NCI-H128 (cell line): Measurements from ENCODE around the gene SHROOM4.

ENCODE experiments used
- DNase-seq: peaks from one replicate; lab custom pipeline; 2025; ENCODE audit not compliant: unreplicated experiment; lab: John Stamatoyannopoulos, UW

Gene SHROOM4

DNA sequence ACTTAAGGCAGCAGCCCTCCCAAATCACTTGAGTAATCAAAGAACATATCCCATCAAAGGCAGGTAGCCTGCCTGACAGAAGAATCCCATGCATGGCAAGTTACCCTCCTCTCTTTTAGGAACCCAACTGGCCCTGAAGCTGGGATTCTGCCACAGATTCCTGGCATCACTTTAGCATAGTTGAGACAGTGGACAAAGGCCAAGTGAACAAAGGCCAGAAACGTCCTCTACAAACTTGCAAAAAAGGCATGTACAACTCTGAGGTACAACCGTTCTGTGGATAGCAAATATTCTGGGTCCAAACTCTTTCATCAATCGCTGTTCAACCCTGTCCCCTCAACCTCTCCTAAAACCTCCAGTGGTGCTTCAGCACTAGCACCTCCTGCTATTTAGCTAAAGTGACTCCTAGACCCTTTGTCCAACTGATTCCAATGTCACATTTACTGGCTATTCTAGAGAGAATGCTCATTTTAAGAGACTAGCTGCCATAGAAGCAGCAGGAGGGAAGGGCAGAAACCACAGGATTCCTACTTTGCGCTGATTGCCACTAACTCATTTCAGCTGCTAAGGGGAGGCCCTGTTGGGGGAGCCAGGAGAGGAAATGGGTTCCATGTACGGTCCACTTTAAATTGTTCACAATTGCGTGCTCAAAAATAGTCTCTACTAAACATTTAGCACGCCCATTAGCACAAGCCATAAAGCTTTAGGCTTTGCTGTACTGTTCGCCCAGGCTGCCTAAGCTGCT lies 105.9 kb downstream of the SHROOM4 start:
- no peak for DNase-seq

DNA sequence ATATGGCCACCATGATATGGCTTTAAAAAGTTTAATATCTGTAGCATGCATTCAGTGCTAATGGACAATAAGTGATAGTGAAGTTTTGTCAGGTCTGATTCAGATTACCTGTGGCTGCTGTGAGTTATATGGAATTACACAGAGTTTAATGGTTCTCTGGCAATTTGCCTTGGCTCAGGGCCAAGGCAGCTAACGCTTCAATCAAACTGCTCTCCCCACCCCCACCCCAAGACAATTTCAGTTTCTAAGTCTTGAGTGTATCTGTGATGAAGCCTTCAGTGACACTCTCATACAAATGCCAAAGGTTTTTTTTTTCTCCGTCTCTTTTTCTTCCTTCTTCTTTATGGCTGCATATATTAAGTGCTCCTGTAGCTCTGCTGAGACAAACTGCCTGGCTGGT lies 106.6 kb downstream of the SHROOM4 start:
- no peak for DNase-seq

DNA sequence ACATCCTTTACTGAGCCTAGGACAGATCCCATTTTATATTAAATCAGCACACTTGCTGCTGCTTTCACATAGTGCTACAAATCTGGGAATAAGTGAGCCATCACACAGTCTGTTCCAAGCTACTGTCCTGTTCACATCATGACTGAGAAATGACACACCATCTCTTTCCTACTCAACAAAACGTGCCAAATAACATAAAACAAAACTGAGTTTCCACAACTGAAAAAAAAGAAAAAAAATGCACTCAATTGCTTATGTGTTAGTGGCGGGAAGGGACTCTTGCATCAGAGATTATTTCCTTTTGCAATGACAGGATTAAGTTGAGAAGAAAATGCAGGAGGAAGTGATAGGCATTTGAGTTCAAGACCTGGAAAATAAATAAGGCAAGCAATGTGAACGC lies 109.0 kb downstream of the SHROOM4 start:
- DNase-seq: no peak

GRCh38 chrX:50704360-50704759 lies 109.6 kb downstream of the SHROOM4 start:
- DNase-seq: no peak

DNA sequence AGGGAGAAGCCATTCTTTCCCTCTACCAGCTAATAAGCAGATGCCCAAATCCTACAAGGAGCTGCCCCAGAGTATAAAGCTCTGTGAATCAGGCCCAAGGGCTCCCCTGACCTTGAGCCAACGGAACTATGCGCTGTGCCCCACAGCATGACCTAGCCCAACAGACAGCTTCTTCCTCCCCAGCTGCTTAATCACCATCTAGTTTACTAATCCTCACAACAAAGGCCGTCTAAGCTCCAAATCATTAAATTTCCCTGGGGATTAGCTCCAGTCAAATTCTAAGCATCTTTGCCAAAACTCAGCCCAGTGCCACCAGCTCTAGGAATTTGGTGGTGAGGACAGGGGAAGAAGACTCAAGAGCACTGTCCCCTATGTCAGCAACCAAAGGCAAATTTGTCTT lies 113.1 kb downstream of the SHROOM4 start:
- no peak for DNase-seq

- no peak for DNase-seq
Measured at GRCh38 chrX:50698944-50699343, 115.0 kb downstream of the SHROOM4 start.

DNA sequence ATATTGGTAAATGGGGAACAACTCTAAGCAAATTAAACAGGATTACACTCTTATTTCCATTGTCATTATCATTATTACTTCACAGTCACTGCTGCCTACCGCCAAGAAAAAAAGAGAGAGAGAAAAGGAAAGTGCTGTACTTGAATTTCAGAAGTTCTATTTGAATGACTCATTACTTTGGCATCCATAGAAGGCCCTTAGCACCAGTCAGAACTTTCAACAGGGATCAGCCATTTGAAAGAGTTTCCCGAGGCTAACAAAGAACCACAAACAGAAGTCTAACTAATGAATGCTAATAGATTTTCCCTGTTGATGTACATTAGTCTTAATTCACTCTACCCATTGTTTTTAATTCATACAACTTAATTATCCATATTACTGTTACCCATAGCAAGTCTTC lies 116.3 kb downstream of the SHROOM4 start:
- DNase-seq: no peak

DNA sequence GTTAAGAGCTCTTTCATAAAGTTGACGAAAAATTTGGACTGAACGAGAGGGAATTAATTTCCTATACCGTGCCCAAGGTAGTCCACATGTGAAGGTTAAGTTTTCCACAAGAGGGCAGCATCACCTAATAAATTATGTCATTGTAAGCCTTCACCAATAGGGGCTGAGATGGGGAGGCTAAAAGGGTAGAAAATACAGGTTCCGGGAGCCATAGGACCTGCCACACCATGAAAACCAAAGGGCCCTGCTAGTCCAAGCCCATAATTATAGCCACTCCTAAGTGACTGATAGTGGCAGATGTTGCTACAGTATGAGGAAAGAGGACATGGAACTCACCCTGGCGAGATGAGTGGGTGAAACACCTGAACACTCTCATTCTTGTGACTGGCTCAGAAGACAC lies 122.2 kb downstream of the SHROOM4 start:
- DNase-seq: no peak

DNA sequence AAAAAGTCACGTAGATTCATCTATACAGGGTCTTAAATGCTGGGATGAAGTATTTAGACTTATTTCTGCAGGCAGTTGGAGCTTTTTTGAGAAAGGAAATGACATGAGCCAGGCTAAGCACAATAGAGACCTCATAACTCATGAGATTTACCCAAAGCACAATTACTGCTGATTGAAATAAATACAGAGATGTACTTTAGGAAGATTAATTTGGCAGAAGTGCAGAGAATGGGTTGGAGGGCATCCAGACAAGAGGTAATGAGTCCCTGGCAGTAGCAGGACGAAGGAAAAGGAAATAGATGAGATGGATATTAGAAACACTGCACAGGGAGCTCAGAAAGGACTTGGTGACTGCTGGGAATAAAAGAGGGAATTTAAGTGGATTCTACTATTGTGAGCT lies 129.1 kb downstream of the SHROOM4 start:
- DNase-seq: no peak

- no peak for DNase-seq
Measured at GRCh38 chrX:50680990-50681389, 133.0 kb downstream of the SHROOM4 start.

- DNase-seq: no peak
Measured at GRCh38 chrX:50677789-50678188, 136.2 kb downstream of the SHROOM4 start.

GRCh38 chrX:50671661-50672060 lies 142.3 kb downstream of the SHROOM4 start:
- DNase-seq: no peak

DNA sequence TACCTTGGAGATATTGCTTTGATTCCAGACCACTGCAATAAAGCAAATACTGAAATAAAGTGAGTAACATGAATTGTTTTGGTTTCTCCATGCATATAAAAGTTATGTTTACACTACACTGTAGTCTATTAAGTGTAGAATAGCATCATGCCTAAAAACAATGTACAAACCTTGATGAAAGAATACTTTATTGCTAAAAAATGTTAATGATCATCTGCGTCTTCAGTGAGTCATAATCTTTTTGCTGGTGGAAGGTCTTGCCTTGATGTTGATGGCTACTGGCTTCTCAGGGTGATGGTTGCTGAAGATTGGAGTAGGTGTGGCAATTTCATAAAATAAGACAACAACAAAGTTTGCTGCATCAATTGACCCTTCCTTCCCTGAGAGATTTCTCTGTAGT lies 145.1 kb downstream of the SHROOM4 start:
- no peak for DNase-seq

DNA sequence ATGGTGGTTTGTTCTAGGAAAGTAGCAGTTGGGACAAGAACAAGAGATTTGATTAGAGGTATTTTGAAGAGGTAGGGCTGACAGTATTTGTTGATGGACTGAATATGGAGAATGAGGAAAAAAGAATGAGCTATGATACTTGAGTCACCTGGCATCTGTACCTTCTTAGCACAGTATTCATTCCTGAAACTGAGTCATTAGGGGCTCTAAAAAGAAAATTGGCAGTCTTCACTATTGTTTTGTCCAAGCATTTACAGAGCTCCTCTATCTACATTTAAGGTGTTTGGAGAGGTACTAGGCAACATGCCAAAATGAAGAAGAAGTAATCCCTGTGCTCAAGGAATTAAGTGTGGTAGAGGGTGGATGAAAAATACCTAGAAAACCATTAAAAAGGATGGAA lies 165.8 kb downstream of the SHROOM4 start:
- no peak for DNase-seq

DNA sequence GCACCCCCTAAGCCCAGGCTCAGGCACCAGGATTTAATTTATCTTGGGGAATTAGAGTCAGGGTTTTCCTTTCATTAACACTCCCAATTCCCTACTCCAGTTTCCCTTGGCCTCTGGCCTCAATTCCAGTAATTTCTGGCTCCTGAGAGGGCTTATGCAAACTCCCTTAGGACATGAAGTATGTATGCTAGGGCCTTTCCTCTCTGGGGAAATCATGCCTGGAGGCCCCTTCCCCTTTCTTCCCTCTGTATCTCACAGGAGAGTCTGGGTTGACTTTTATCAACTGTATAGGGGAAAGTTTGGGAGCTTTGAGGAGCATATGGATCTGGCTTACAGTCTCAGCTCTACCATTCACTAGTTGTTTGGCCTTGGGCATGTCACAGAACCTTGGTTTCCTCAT lies 169.5 kb downstream of the SHROOM4 start:
- no peak for DNase-seq

DNA sequence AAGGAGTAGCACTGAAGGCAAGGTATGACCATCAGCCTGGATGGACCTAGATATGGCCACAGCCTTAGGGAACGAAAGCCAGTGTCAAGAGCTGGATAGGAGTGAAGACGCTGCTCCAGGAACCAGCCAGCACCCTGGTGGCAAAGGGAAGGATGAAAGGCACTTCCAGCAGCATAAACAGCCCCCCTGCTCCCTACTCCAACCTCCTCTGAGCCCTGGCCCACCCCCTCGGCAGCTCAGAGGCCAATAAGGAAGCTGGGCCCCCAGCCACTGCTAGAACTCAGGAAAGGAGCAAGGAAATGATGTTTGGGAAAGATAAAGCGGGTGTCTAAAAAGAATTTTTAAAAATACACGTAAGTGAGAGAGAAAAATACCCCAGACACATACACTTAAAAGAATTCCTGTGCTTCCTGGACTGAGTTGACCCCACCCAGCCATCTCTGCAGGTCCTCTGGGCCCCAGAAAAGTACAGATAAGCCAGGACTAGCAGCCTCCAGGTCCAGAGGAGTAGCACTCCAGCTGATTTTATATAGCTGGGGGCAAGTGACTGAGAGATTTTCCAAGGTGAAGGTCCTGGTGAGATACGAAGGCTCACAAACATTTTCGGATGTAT lies 170.4 kb downstream of the SHROOM4 start:
- DNase-seq: no peak

DNA sequence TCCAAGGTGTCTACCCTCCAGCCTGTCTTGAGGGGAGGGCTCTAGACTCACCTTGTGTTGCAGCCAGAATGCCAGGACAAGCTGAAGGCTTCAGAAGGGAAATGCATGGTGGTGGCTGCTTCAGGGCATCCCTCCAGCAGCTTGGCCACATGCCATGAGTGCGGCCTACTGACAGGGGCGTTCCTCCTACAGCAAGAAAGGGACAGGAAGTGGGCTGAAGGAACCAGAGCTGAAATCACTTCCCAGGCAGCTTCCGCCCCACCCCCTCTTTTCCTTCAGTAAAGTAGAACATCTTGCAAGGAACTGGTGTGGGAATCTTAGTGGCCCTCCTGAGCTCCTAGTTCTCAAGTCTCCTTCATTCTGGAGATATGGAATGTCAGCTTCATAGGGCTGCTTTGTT lies 175.9 kb downstream of the SHROOM4 start:
- no peak for DNase-seq

GRCh38 chrX:50635817-50636365 lies 178.1 kb downstream of the SHROOM4 start:
- DNase-seq: no peak

DNA sequence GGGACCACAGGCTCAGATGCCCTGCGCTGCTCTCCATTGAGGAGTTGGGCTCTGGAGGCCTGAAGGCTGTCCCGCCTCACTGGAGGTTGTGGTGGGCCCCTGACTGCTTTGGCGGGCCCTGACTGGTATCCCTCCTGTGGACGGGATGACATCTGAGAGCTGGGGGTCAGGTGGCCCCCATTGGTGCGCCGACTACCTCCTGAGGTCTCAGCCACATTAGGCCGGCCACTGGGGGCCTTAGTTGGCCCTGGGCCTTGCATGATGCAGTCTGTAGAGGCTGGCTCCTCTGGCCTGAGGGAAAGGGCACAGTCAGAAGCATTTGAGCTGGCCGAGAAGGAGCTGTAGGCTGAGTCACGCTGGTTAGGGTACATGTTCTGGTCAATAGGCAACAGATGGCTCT lies 178.8 kb downstream of the SHROOM4 start:
- DNase-seq: no peak

- DNase-seq: no peak
Measured at GRCh38 chrX:50629774-50630173, 184.2 kb downstream of the SHROOM4 start.

DNA sequence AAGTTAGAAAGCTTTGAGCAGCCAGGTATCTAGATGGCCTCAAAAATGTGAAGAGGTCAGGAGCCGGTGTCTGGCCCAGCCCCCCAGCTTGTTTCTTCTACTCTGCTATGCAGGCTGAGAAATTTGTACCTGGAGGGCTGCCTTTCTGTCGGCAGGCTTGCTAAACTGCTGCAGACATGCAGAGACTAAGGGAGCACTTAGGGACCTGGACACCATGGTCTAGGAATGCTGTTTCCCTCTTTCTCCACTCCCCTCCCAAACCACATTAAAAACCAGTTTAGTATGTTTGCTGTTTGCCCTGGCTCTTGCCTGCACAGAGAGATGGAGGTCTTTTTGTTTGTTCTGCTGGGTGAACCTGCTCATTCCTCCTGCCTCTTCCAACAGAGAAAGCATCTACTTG lies 186.3 kb downstream of the SHROOM4 start:
- no peak for DNase-seq

DNA sequence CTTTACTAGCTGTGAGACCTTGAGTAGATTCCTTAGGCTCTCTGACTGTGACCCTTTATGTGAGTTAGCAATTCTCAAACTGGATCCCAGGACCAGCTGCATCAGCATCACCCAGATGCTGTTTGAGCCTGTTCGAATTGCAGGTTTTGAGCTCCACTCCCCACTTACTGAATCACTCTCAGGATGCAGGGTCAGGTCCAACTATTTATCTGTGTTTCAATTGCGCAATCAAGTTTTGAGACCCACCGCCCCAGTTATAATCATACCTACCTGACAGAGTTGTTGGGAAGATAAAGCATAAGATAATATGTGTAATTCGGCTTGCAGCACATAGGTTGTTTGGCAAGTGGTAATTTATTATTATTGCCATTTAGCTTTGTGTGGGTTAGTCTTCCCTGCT lies 187.6 kb downstream of the SHROOM4 start:
- no peak for DNase-seq

DNA sequence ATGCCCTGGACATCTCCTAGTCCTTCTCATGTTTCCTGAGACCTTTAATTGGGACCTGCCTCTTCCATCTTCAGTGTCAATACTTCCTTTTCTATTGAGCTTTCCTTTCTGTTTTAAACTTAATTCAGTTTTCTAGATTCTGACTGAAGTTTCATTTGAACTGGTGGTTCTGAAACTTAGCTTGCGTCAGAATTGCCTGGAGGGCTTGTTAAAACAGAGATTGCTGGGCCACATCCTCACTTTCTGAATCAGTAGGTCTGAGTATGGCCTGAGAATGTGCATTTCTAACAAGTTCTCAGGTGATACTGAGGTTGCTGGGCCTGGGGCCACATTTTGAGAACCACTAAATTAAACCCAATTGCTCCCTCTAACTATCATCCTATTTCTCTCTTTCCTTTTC lies 191.2 kb downstream of the SHROOM4 start:
- DNase-seq: no peak
